Activated CD4-positive, alpha-beta memory T cell treated with anti-CD3 and anti-CD28 coated beads for 36 hours (primary cell): ENCODE measurements around the gene ARHGAP1. TPM values are rescaled to one million over a fixed set of nuclear protein-coding genes. Genes with fewer than 3 reads are reported as not detected.
"Not testable (repeated sequence)": the region's sequence is repeated elsewhere in the genome, so short reads cannot be mapped to it uniquely, and the experiment has no call there.

Source experiments
- CTCF ChIA-PET: fragments of 350-600 bp; sonication (Branson Sonifier 250); formaldehyde crosslinking; loops from one replicate; lab custom pipeline; 2021; ENCODE audit warnings: antibody characterized with exemption, inconsistent platforms; lab: Charles Lee
- POLR2A ChIA-PET: fragments of 350-600 bp; sonication (Branson Sonifier 250); formaldehyde crosslinking; loops from one replicate; lab custom pipeline; 2021; ENCODE audit warnings: antibody characterized with exemption; lab: Charles Lee
- DNase-seq: peaks from one replicate; pipeline ENCODE4 v3.0.0-alpha.2; 2020
- H3K27ac Mint-ChIP-seq: one replicate; pipeline ENCODE4 v1.8.0; 2021; ENCODE audit warnings: mixed read lengths
- H3K27me3 Mint-ChIP-seq: one replicate; pipeline ENCODE4 v1.8.0; 2021; ENCODE audit warnings: mixed read lengths
- H3K36me3 Mint-ChIP-seq: one replicate; pipeline ENCODE4 v1.8.0; 2021; ENCODE audit warnings: mixed read lengths
- H3K4me1 Mint-ChIP-seq: one replicate; pipeline ENCODE4 v1.8.0; 2021; ENCODE audit warnings: low read depth, mixed read lengths
- H3K4me3 Mint-ChIP-seq: one replicate; pipeline ENCODE4 v1.8.0; 2021; ENCODE audit warnings: mild to moderate bottlenecking, mixed read lengths
- H3K9me3 Mint-ChIP-seq: one replicate; pipeline ENCODE4 v1.8.0; 2021; ENCODE audit warnings: mixed read lengths
- intact Hi-C: fragments of 100-400 bp; cut with micrococcal nuclease; formaldehyde crosslinking; loops from one replicate; pipeline ENCODE4 v1.15.1; 2023
- total RNA-seq, 2 experiments: library from RNA; stranded (reverse); gene quantifications; one replicate each; pipeline ENCODE4 v1.2.3, GENCODE V29; 2021

Gene ARHGAP1
- total RNA-seq, 2 experiments from 2014 or later, result 45.8 to 46.2 TPM

DNA sequence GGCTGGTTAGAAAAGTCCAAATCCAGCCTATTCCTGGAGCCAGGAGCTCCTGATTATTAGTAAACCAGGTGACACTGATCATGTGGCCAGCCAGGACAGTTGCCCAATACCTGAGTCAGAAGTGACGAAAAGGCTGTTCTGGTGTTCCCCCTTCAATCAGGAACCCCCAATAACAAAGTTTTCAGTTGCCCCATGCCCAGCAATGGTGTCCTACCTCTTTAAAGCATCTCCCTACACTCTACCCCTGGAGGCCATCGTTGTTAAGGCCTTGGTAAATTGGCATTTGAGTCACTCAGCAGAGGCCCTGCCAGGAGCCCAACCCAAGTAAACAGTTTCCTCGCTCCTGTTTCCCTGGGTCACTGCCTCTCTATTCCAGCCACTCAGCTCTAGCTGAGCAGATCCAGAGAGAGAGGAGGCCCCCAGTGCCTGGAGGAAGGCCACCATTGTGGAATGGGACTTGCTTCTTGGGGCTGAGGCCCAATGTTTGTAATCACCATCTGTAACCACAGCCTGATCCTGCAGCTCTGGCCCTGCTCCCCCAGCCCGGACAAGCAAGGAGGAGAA, 25.0 kb downstream of the ARHGAP1 start:
- ChIA-PET CTCF (interaction anchor here (1.4 kb wide), 1 partner anchor 185 kb away, joined by 3 read pairs; no protein-coding TSS in a partner anchor), POLR2A (interaction anchor here (0.6 to 1.2 kb wide), 2 partner anchors 9 kb away, joined by 3 read pairs; no protein-coding TSS in a partner anchor)
- H3K4me3 Mint-ChIP-seq, result no peak overlapping the region
- H3K27ac Mint-ChIP-seq, result peak overlapping the region; percentile 81
- peaks cover 68% of the 10 kb centered on the region for H3K4me1 Mint-ChIP-seq
- H3K36me3 Mint-ChIP-seq, result peaks cover 16% of the 10 kb centered on the region
- intact Hi-C loops, result no loop called here
- DNase-seq, result no peak
- no peaks in the 10 kb centered on the region for H3K27me3 Mint-ChIP-seq
- no peaks in the 10 kb centered on the region for H3K9me3 Mint-ChIP-seq

DNA sequence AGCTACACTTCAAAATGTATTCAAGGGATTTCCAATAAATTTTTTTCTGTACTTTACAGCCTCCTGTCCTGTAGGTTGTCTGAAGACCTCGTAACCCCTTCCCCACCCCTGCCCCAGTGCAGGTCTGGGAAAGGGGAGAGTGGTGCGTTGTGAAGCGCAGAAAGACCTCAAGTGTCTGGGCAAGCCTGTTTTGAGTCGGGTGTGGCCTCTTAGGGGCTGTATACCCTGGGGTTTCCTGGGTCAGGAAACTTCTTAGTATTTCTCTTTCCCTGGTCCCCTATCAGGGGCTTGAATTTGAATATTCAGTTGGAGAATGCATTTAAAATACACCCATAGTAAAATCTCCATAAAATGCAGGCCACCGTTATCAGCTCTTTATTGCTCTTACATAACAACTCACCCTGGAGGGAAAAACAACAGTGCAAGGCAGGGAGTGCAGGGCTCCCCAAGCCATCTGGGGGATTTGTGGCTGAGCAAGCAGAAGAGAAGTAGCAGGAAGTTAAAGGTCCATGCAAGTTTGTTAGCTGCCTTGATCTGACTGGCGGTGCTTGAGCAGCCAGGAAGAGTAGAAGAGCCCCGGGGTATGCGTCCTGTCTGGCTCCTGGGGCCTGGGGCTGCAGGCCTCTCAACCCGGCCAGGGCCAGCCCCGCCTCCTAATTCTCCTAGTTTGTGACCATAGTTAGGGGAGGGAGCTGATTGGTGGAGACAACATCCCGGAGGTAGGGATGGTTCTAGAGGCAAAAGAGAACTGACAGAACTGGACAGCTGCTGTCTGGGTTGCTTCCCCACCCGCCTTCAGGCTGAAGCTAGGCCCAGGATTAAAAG, 25.7 kb downstream of the ARHGAP1 start:
- CTCF ChIA-PET, result interaction anchor here (1.4 kb wide), 1 partner anchor 185 kb away, joined by 3 read pairs; no protein-coding TSS in a partner anchor
- no peaks in the 10 kb centered on the region for H3K9me3 Mint-ChIP-seq
- H3K27ac Mint-ChIP-seq, result peak overlapping the region; percentile 81
- POLR2A ChIA-PET, result interaction anchor here (1.2 kb wide), 1 partner anchor 10 kb away, joined by 3 read pairs; no protein-coding TSS in a partner anchor
- intact Hi-C loops, result no loop called here
- H3K36me3 Mint-ChIP-seq, result peaks cover 19% of the 10 kb centered on the region
- H3K27me3 Mint-ChIP-seq, result no peaks in the 10 kb centered on the region
- no peak overlapping the region for H3K4me3 Mint-ChIP-seq
- peak; percentile 27 for DNase-seq
- H3K4me1 Mint-ChIP-seq, result peaks cover 73% of the 10 kb centered on the region

DNA sequence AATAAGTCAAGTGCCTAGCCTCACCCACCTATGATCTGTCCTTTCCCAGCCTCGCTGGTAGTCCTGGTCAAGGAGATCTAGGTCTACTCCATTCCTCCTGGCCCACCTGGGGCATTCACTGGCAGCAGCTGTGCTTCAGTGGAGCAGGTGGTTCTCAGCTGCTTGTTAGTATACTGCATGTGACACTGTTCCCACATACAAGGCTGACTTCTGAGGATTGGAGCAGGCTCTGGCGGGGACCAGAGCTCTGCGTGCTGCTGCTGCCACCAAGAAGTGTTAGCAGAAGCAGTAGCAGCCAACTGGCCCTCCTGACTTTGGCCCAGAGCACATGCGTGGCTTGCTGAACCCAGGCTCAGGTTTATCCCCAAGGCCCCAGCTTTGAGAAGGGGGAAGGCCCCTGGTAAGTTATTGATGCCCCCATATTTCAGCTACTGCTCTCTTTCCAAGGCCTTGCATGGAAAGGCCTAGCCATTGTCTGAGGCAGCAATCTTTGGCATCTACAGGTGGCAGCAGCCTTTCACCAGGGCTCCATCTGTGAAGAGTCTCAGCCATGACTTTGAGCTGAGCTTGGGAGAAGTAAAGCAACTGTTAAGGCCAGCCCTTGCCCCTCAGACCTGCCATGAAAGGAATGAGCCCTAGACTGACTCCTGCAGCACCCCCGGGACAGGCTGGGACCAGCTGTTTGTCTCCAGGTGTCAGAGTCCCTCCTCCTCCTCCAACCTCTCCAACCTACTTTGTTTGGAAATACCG, 26.5 kb downstream of the ARHGAP1 start:
- peaks cover 79% of the 10 kb centered on the region for H3K4me1 Mint-ChIP-seq
- POLR2A ChIA-PET, result interaction anchor here (1.2 kb wide), 1 partner anchor 10 kb away, joined by 3 read pairs; no protein-coding TSS in a partner anchor
- no peak for DNase-seq
- no peaks in the 10 kb centered on the region for H3K27me3 Mint-ChIP-seq
- peaks cover 21% of the 10 kb centered on the region for H3K36me3 Mint-ChIP-seq
- CTCF ChIA-PET, result interaction anchor here (0.6 kb wide), 1 partner anchor 127 kb away, joined by 3 read pairs; no protein-coding TSS in a partner anchor
- no peak overlapping the region for H3K4me3 Mint-ChIP-seq
- peak overlapping the region; percentile 81 for H3K27ac Mint-ChIP-seq
- H3K9me3 Mint-ChIP-seq, result no peaks in the 10 kb centered on the region
- intact Hi-C loops, result no loop called here

DNA sequence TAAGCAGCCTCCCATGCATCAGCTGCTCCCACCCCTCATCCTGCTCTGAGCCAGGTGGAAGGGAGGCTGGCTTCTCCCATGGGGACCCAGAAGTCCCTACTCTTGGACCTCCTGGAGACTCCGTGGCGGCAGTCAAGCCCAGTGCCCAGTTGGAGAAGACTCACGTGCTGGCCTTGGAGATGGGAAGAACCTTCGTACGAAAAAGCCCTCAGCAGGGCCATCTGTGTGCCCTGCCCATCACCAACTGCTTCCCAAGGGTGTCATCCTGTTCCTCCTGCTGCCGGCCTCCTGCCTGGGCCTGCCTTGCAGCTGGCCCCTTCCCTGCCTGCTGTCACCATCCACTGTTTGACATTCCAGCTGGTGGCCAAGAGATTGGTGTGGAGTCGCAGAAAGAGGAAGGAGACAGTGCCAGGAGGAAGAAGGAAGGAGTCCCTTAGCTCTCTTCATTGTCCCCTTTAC, 28.0 kb downstream of the ARHGAP1 start:
- peaks cover 18% of the 10 kb centered on the region for H3K36me3 Mint-ChIP-seq
- POLR2A ChIA-PET, result no interaction called here
- no peak overlapping the region for H3K4me3 Mint-ChIP-seq

DNA sequence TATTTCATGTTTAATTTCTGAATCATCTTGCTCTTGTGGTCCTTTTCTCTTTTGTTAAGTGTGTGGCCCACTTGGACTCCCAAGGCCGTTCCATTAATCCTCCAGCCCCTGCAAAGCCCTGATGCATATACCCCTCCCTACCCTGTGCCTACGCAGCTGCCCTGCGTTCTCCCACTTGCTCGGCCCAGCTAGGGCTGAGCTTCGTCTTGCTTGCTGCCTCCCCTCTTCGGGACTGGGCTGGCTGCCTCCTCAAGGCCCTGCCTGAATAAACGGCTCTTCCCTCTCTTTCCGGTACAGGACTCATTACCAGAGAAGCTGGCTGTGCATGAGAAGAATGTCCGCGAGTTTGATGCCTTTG, 28.5 kb downstream of the ARHGAP1 start:
- Mint-ChIP-seq H3K27ac (peak overlapping the region; percentile 92), H3K4me1 (peaks cover 72% of the 10 kb centered on the region), H3K36me3 (peaks cover 18% of the 10 kb centered on the region), H3K27me3 (no peaks in the 10 kb centered on the region), H3K4me3 (no peak overlapping the region), H3K9me3 (no peaks in the 10 kb centered on the region)
- ChIA-PET POLR2A (no interaction called here), CTCF (interaction anchor here (1.1 to 1.4 kb wide), 2 partner anchors 108 to 143 kb away, joined by 3 read pairs; no protein-coding TSS in a partner anchor)
- intact Hi-C loops, result loop anchor here (2.0 kb wide), 1 partner anchor 29 kb away; the partner anchor contains the start of genes ARHGAP1 and ZNF408
- DNase-seq, result no peak

More for the DNA sequence above, 28.0 kb downstream of the ARHGAP1 start:
- CTCF ChIA-PET, result no interaction called here
- Mint-ChIP-seq H3K9me3 (no peaks in the 10 kb centered on the region), H3K4me1 (peaks cover 77% of the 10 kb centered on the region), H3K27ac (peak overlapping the region; percentile 92), H3K27me3 (no peaks in the 10 kb centered on the region)
- DNase-seq, result no peak
- intact Hi-C loops, result no loop called here

DNA sequence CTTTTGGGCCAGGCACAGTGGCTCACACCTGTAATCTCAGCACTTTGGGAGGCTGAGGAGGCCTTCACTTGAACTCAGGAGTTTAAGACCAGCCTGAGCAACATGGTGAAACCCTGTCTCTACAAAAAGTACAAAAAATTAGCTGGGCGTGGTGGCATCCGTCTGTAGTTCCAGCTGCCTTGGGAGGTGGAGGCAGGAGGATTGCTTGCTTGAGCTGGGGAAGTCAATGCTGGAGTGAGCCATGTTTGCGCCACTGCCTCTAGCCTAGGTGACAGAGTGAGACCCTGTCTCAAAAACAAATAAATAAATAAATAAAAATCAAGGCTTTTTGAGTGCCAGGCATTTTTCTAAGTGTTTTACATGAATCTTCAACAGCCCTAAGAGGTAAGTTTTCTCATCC, 29.9 kb downstream of the ARHGAP1 start:
- not testable (repeated sequence) for H3K9me3 Mint-ChIP-seq, H3K4me3 Mint-ChIP-seq, H3K27me3 Mint-ChIP-seq, DNase-seq
- peaks cover 62% of the 10 kb centered on the region for H3K4me1 Mint-ChIP-seq
- H3K36me3 Mint-ChIP-seq, result peaks cover 20% of the 10 kb centered on the region
- ChIA-PET CTCF (interaction anchor here (0.7 to 1.7 kb wide), 5 partner anchors 9 to 141 kb away, joined by 3 to 8 read pairs (median 3); partner anchors contain the start of genes ARHGAP1, ATG13, HARBI1 and ZNF408), POLR2A (interaction anchor here (0.5 to 1.0 kb wide), 4 partner anchors 14 to 109 kb away, joined by 3 to 6 read pairs (median 3); partner anchors contain the start of genes ARHGAP1 and ZNF408)
- H3K27ac Mint-ChIP-seq, result peak overlapping the region; percentile 92
- intact Hi-C loops, result loop anchor here (2.0 kb wide), 1 partner anchor 30 kb away; the partner anchor contains the start of genes ARHGAP1 and ZNF408

DNA sequence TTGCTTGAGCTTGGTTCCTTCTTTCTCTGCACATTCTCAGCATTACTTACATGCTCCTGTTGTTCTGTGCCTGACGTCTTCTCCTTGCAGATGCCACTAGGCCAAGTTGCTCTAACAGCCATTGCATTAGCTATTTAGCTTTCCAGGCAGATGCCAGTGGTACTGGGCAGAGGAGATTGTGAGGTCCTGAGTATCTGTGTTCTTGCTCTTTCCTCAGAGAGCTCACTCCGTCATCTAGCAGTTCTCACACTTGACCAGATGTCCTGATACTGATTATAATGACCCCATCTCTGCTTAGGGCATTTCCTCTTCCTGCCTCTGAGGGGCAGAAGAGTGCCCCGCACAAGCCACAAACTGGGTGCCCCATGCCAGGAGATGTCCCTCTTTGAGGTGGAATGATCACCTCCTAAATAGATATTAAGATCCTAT, 30.7 kb downstream of the ARHGAP1 start:
- Mint-ChIP-seq H3K9me3 (no peaks in the 10 kb centered on the region), H3K27me3 (no peaks in the 10 kb centered on the region), H3K27ac (peak overlapping the region; percentile 66), H3K36me3 (peaks cover 23% of the 10 kb centered on the region), H3K4me3 (no peak overlapping the region), H3K4me1 (peaks cover 54% of the 10 kb centered on the region)
- peak; percentile 23 for DNase-seq
- CTCF ChIA-PET, result interaction anchor here (0.7 to 1.7 kb wide), 3 partner anchors 33 to 109 kb away, joined by 3 to 6 read pairs (median 4); partner anchors contain the start of genes ATG13 and HARBI1
- POLR2A ChIA-PET, result interaction anchor here (0.5 to 0.6 kb wide), 2 partner anchors 15 to 39 kb away, joined by 3 read pairs; no protein-coding TSS in a partner anchor
- intact Hi-C loops, result loop anchor here (2.0 kb wide), 1 partner anchor 31 kb away; the partner anchor contains the start of genes ARHGAP1 and ZNF408

DNA sequence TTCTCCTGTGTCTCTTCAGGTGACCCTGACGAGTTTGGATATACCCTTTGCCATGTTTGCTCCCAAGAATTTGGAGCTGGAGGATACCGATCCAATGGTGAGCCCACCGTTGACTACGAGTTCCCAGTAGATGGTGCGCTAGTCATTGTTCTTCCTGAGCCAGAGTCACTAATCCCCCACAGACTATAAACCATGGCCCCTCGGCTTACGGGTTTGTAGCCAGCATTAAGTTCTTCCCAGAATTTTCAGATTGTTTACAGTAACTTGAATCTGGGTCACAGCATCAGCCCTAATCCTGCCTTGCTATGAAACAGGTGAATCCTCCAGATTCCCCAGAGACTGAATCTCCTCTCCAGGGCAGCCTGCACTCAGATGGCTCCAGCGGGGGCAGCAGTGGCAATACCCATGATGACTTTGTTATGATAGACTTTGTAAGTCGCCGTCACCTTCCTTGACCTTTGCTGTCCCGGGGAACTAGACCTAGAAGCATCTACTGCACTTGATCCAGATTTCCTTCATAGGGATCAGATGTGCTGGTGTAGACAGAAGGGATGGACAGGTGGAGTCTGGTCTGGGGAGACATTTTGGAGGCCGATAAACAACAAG, 31.8 kb downstream of the ARHGAP1 start:
- no peak overlapping the region for H3K27ac Mint-ChIP-seq

DNA sequence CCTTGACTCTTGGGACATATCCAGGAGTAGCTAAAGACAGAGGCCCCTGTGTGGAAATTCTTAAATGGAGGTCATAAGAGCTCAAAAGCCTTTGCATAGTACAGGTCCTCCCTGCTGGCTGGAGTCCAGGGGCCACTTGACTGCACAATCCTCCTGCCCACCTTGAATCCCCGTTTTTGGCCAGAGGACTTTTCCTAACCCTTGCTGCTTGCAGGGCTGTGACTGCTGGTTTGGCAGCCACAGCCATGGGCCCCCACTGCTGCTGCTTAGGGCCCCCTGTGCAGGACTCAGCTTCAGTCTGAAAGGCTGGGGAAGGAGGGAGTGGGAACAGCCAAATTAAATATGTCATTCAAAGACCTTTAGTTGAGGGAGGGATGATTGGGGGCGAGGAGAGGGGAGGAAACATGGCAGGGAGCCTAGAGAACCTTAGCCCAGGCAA, 33.4 kb downstream of the ARHGAP1 start:
- H3K27me3 Mint-ChIP-seq, result no peaks in the 10 kb centered on the region
- intact Hi-C loops, result no loop called here
- ChIA-PET CTCF (no interaction called here), POLR2A (no interaction called here)
- DNase-seq, result no peak
- peaks cover 33% of the 10 kb centered on the region for H3K4me1 Mint-ChIP-seq
- H3K36me3 Mint-ChIP-seq, result peaks cover 29% of the 10 kb centered on the region
- H3K4me3 Mint-ChIP-seq, result no peak overlapping the region
- H3K9me3 Mint-ChIP-seq, result no peaks in the 10 kb centered on the region
- no peak overlapping the region for H3K27ac Mint-ChIP-seq

More for the DNA sequence above, 31.8 kb downstream of the ARHGAP1 start:
- H3K9me3 Mint-ChIP-seq, result no peaks in the 10 kb centered on the region
- H3K27me3 Mint-ChIP-seq, result no peaks in the 10 kb centered on the region
- peaks cover 26% of the 10 kb centered on the region for H3K36me3 Mint-ChIP-seq
- peaks cover 43% of the 10 kb centered on the region for H3K4me1 Mint-ChIP-seq
- no peak for DNase-seq
- POLR2A ChIA-PET, result no interaction called here
- CTCF ChIA-PET, result interaction anchor here (0.6 kb wide), 1 partner anchor 30 kb away, joined by 3 read pairs; no protein-coding TSS in a partner anchor
- intact Hi-C loops, result no loop called here
- H3K4me3 Mint-ChIP-seq, result no peak overlapping the region

DNA sequence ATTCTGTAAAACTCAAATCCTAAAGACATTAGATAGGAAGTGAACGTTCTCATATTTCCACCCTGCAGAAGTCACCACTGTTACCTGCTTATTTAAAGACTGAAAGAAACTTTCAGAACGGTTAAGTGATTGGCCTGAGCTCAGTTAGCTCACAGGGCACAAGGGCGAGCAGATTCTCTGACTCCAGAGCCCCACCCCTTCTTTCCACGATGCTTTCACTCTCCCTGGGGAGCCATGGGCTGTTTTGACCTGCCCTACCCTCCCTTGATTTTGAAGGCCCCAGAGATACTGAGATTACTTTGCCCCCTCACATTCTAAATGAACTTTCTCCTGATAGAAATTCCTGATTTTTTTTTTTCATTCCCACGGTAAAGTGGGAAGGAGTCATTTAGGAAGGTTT, 33.9 kb downstream of the ARHGAP1 start:
- H3K27ac Mint-ChIP-seq, result no peak overlapping the region
- ChIA-PET POLR2A (no interaction called here), CTCF (no interaction called here)
- DNase-seq, result no peak
- peaks cover 26% of the 10 kb centered on the region for H3K36me3 Mint-ChIP-seq
- H3K4me3 Mint-ChIP-seq, result no peak overlapping the region
- no peaks in the 10 kb centered on the region for H3K27me3 Mint-ChIP-seq
- H3K4me1 Mint-ChIP-seq, result peaks cover 27% of the 10 kb centered on the region
- no peaks in the 10 kb centered on the region for H3K9me3 Mint-ChIP-seq
- intact Hi-C loops, result no loop called here

DNA sequence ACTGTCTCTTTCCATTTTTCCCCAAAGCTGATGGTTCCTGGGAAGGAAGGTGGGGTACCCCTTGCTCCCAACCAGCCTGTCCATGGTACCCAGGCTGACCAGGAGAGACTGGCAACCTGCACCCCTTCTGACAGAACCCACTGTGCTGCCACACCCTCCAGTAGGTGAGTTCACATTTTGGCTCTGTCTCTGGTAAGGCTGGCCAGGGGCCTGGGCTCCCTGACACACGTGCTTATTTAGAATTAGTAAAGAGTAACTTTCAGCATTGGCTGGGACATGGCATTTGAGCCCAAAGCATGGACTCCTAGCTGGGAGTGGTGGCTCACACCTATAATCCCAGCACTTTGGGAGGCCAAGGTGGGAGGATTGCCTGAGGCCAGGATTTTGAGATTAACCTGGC, 35.1 kb downstream of the ARHGAP1 start:
- no peaks in the 10 kb centered on the region for H3K9me3 Mint-ChIP-seq
- no peaks in the 10 kb centered on the region for H3K27me3 Mint-ChIP-seq
- ChIA-PET CTCF (no interaction called here), POLR2A (no interaction called here)
- intact Hi-C loops, result no loop called here
- H3K36me3 Mint-ChIP-seq, result peaks cover 22% of the 10 kb centered on the region
- H3K4me1 Mint-ChIP-seq, result peaks cover 17% of the 10 kb centered on the region
- H3K4me3 Mint-ChIP-seq, result no peak overlapping the region
- no peak overlapping the region for H3K27ac Mint-ChIP-seq
- no peak for DNase-seq
